HG03139 (cell line): ENCODE measurements around the gene EXOC1L.

Source experiments
- ATAC-seq: cut with Tn5 transposase; IDR thresholded peaks from one replicate; pipeline ENCODE4 v1.9.1; 2021; ENCODE audit not compliant: unreplicated experiment

Gene EXOC1L

DNA sequence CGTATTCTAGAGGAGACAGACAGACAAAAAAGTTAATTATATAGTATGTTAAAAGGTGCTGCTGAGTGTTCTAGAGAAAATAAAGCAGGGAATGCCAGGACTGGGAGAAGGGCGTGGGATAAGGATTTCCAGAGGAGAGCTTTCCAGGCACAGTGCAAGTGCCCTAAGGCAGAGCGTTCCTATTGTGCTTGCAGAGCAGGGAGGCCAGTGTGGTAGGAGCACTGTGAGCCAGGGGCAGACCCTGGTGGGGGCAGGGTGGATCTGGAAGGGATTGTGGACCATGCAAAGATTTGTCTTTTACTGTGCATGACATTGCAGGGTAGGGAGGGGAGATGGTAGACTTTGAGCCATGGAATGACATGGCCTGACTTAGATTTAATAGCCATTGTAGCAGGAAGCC lies 59.6 kb downstream of the EXOC1L start:
- ATAC-seq = no peak

DNA sequence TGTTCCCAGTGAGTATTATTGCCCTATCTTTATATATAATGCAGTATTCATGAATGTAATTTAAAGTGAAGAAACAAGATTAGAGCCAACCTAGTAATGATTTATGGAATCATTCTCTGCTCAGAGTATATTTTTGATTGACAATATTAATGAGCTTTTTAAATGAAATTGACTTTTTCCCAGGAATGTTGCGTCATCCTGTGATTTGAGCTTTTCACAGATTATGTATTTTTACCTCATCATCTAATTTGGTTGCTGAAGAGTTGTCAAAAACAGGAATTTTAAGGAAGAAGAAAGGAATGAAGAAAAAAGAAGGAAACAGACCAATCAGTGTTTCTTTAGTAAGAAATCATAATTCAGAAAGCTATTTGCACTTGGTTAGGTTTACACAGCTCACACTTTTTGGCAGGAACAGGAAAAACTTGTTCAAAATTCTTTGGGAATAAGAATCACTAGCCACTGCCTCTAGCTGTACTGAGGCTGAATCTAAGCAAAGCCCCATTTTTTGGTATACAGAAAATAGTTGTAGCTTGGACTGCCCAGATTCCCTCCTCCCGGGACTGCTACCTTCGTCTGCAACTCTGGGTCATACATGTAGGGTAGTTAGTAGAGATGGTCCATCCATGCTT lies 61.2 kb downstream of the EXOC1L start:
- ATAC-seq = no peak

DNA sequence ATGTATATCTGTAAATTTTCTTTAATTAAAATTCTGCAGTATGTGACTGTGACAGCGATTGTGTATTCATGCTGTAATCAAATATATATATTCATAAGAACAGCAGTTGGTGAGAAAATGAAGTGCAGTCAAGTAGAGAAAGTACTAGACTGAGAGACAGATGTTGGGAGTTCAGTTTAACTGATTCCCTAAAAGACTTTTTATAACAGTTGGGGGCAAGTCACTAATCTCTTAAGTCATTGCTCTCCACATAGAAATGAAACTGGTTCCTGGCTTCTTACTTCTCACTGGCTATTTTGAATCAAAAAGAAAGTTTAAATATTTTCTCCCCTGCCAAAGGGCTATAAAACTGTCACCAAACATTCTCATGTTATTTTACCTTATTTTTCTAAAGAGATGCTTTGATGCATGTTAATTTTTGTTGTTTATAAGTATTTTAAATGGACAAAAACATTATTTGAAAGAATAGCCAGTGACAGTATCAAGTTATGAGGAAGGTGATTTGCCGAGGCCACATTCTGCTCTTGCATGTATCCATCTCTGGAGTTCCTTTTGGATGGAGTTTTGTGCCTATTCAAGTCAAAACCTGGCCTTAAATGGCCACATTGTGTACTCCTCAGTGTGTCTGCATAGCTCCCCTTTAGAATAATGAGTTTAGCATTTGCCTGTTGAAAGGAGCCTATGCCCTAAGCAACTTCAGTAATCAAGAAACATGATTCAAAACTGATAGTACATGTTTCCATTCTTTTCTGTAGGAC lies 64.7 kb downstream of the EXOC1L start:
- no peak for ATAC-seq

DNA sequence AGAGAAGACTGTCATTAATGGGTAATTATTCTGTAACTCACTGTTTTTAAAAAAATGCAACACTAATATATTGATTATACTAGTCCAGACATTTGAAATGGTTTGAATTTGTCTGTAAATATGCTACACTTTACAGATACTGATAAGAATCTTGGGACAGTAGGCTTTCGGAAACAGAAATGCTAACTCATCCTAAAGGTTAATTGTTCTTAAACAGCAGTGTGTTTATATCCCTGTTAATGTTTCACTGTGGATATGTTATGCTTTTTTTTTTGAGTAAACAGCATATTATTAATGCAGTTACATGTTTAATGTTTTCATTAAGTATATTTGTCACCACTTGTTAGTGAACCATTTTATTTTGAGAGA lies 65.2 kb downstream of the EXOC1L start:
- no peak for ATAC-seq
